ENCODE data around the gene AP1S1. TPM values are rescaled to one million over a fixed set of nuclear protein-coding genes. Genes with fewer than 3 reads are reported as not detected.

AP1S1 gene
- total and polyA plus RNA-seq, 2 of the 13 experiments (the other 11 are each of a cell fraction or from before 2014, with no cell fraction given): 57.5 to 68.1 TPM

GRCh38 chr7:101138213-101138870, 15.9 kb upstream of the AP1S1 start (continued):
- TF ChIP-seq E2F2 (CRISPR knock-in tag; IDR thresholded peaks at IDR 0.05; ENCODE audit: borderline replicate concordance): no peak
- no peak for TF ChIP-seq SMYD3 (CRISPR knock-in tag; IDR thresholded peaks at IDR 0.05)
- 0 out of 2 replicates have a peak, but pooled peaks have one; percentile 66 for TF ChIP-seq AKAP8 (CRISPR knock-in tag; IDR thresholded peaks at IDR 0.05)
- TF ChIP-seq ZSCAN29 (CRISPR knock-in tag; conservative IDR thresholded peaks at IDR 0.05): 0 out of 2 replicates have a peak, but pooled peaks have one; percentile 10
- TF ChIP-seq ATF4 (CRISPR knock-in tag; IDR thresholded peaks at IDR 0.05): no peak
- 0 out of 2 replicates have a peak, but pooled peaks have one; percentile 30 for TF ChIP-seq ZNF724P (CRISPR knock-in tag; IDR thresholded peaks at IDR 0.05; ENCODE audit: borderline replicate concordance)
- TF ChIP-seq EP300 (IDR thresholded peaks at IDR 0.05; ENCODE audit: low read depth in 2 of 2, low read length in 2 of 2): peak; percentile 42 to 57; a peak in 1 of 4 replicates
- TF ChIP-seq EP300 (CRISPR knock-in tag; IDR thresholded peaks at IDR 0.05; ENCODE audit: borderline replicate concordance): peak; percentile 67; the same call in 1 of the 2 replicates
- TF ChIP-seq ZNF101 (CRISPR knock-in tag; IDR thresholded peaks at IDR 0.05; ENCODE audit: borderline replicate concordance, low read depth): no peak
- peak; percentile 24; the same call in 1 of the 2 replicates for TF ChIP-seq ATF7 (IDR thresholded peaks at IDR 0.05)
- no peak for TF ChIP-seq ATF7 (CRISPR knock-in tag; IDR thresholded peaks at IDR 0.05)
- peak; percentile 50; the same call in 1 of the 2 replicates for TF ChIP-seq ZFP36L1 (CRISPR knock-in tag; IDR thresholded peaks at IDR 0.05)
- peak; percentile 31; the same call in 1 of the 2 replicates for TF ChIP-seq ZBED4 (CRISPR knock-in tag; IDR thresholded peaks at IDR 0.05; ENCODE audit: borderline replicate concordance)
- TF ChIP-seq TFE3 (CRISPR knock-in tag; IDR thresholded peaks at IDR 0.05): peak; percentile 76
- TF ChIP-seq ZNF605 (CRISPR knock-in tag; IDR thresholded peaks at IDR 0.05): peak; percentile 84
- TF ChIP-seq MEIS1 (CRISPR knock-in tag; IDR thresholded peaks at IDR 0.05; ENCODE audit: borderline replicate concordance): 0 out of 2 replicates have a peak, but pooled peaks have one; percentile 57

Measured in HepG2 (cell line).